K562 (cell line): ENCODE measurements around the gene DNAH9. TPM values are rescaled to one million over a fixed set of nuclear protein-coding genes. Genes with fewer than 3 reads are reported as not detected.

Experiments
- ATAC-seq: fragments of 200-7000 bp; cut with Tn5 transposase; 3 replicates; pipeline ENCODE4 v1.9.1; 2020; ENCODE audit warnings: moderate library complexity
- BruUV-seq: library from RNA; stranded (reverse); fragments of 400-500 nt; replicated peaks from 2 replicates; lab custom pipeline; 2021; lab: Mats Ljungman, UMichigan
- CTCF ChIA-PET: fragments of 300-600 bp; formaldehyde crosslinking; extraction: SDS; loops from one replicate; lab custom pipeline; 2021; ENCODE audit warnings: low intra/inter-chr PET ratio; lab: Yijun Ruan, JAX
- POLR2A ChIA-PET: fragments of 300-600, 350-650 bp; sonication (Branson Sonifier 250); formaldehyde crosslinking; extraction: SDS; loops from one replicate; lab custom pipeline; 2021; ENCODE audit warnings: antibody characterized with exemption, inconsistent platforms; lab: Yijun Ruan, JAX
- DNase-seq, 4 experiments: peaks; one replicate each; pipeline versions ENCODE4 v3.0.0 to v3.0.0-alpha.2; 2011 to 2018; ENCODE audit warnings: low spot score in 3 of 4, mixed read lengths in 3 of 4; ENCODE audit errors: extremely low read depth in 1 of 4
- FAIRE-seq: peaks from 2 replicates; lab custom pipeline; 2011; peaks lifted over from hg19 to GRCh38; lab: Jason Lieb, UNC
- H2AFZ ChIP-seq: 2 replicates; pipeline ENCODE4 v1.6.0; 2011; ENCODE audit warnings: low read depth, low read length, control low read depth, inconsistent platforms
- H3K27ac ChIP-seq: fragments of 200-600 bp; 3 replicates; pipeline ENCODE4 v1.8.0; 2011; ENCODE audit warnings: low read depth, mild to moderate bottlenecking, control low read depth, inconsistent platforms, low read length, moderate library complexity, mixed read lengths; ENCODE audit errors: extremely low read depth
- H3K27me3 ChIP-seq, 2 experiments: fragments of 300-600 bp in 1 of 2; 2 replicates in 1 of 2; 3 replicates in 1 of 2; pipeline versions ENCODE4 v1.6.0 to v1.8.0; 2011; ENCODE audit warnings: inconsistent platforms in 2 of 2, low read length in 2 of 2, mild to moderate bottlenecking in 1 of 2, mixed read lengths in 1 of 2, moderate library complexity in 1 of 2; ENCODE audit not compliant: control insufficient read depth in 2 of 2, insufficient read depth in 2 of 2
- H3K36me3 ChIP-seq: fragments of 300-600 bp; 3 replicates; pipeline ENCODE4 v1.8.0; 2011; ENCODE audit warnings: mild to moderate bottlenecking, low read length, inconsistent platforms; ENCODE audit not compliant: control insufficient read depth, insufficient read depth
- H3K4me1 ChIP-seq, 2 experiments: fragments of 200-600 bp in 1 of 2; replicated peaks in 1 of 2; 2 replicates in 1 of 2; 3 replicates in 1 of 2; pipeline versions ENCODE4 v1.5.1 to v1.8.0; 2011; ENCODE audit warnings: inconsistent platforms in 2 of 2, low read length in 2 of 2, mild to moderate bottlenecking in 1 of 2, mixed read lengths in 1 of 2, moderate library complexity in 1 of 2; ENCODE audit not compliant: control insufficient read depth in 2 of 2, insufficient read depth in 2 of 2
- H3K4me2 ChIP-seq: 2 replicates; pipeline ENCODE4 v1.6.1; 2011; ENCODE audit warnings: low read length, control low read depth, inconsistent platforms, mixed read lengths; ENCODE audit not compliant: insufficient read depth
- H3K4me3 ChIP-seq: fragments of 200-600 bp; sonication (generic), shearing (Covaris generic); 2 replicates; pipeline ENCODE4 v1.5.1; 2016; ENCODE audit warnings: control low read depth, inconsistent platforms
- H3K79me2 ChIP-seq: fragments of 200-600 bp; 3 replicates; pipeline ENCODE4 v1.8.0; 2011; ENCODE audit warnings: low read length, inconsistent platforms; ENCODE audit not compliant: control insufficient read depth, insufficient read depth
- H3K9ac ChIP-seq, 2 experiments: 2 replicates each; pipeline versions ENCODE4 v1.6.0 to v1.6.1; 2011; ENCODE audit warnings: low read depth in 2 of 2, low read length in 2 of 2, control low read depth in 1 of 2, inconsistent platforms in 1 of 2, mild to moderate bottlenecking in 1 of 2, mixed read lengths in 1 of 2; ENCODE audit not compliant: insufficient read depth in 1 of 2
- H3K9me1 ChIP-seq: one replicate; pipeline ENCODE4 v1.6.0; 2011; ENCODE audit warnings: inconsistent platforms, mild to moderate bottlenecking, low read length, moderate library complexity; ENCODE audit not compliant: control insufficient read depth, insufficient read depth
- H3K9me3 ChIP-seq: replicated peaks from 2 replicates; pipeline ENCODE4 v1.5.1; 2011; ENCODE audit warnings: low read depth, low read length, inconsistent platforms; ENCODE audit not compliant: control insufficient read depth, insufficient read depth
- H4K20me1 ChIP-seq: replicated peaks from 2 replicates; pipeline ENCODE4 v1.6.1; 2011; ENCODE audit warnings: low read length, inconsistent platforms, mixed read lengths; ENCODE audit not compliant: control insufficient read depth, insufficient read depth
- EP300 ChIP-seq: IDR thresholded peaks from 2 replicates; pipeline ENCODE4 v1.6.1; 2012; ENCODE audit warnings: low read length, improper control_type of control experiment
- GABPB1 ChIP-seq: sonication (generic); formaldehyde crosslinking; IDR thresholded peaks from 2 replicates; pipeline ENCODE4 v1.8.0; 2022; ENCODE audit warnings: mild to moderate bottlenecking, missing genetic modification reagents
- HMGN3 ChIP-seq: IDR thresholded peaks from 2 replicates; pipeline ENCODE4 v1.6.1; 2011; ENCODE audit warnings: borderline replicate concordance, low read depth, mild to moderate bottlenecking, mixed read lengths, low read length; ENCODE audit not compliant: insufficient read length; ENCODE audit errors: extremely low read depth
- ID3 ChIP-seq, 2 experiments: fragments of 250-450 bp in 1 of 2; fragments of 450-650 bp in 1 of 2; sonication (Bioruptor Pico) in 1 of 2; IDR thresholded peaks; 2 replicates each; pipeline versions ENCODE4 v1.6.1 to v1.8.0; 2016 to 2021; ENCODE audit warnings: mild to moderate bottlenecking in 2 of 2, moderate library complexity in 2 of 2, missing compliant biosample characterization in 1 of 2, missing genetic modification characterization in 1 of 2
- MIER1 ChIP-seq: fragments of 450-650 bp; IDR thresholded peaks from 2 replicates; pipeline ENCODE4 v1.6.1; 2016; ENCODE audit warnings: antibody characterized with exemption, mild to moderate bottlenecking, low read depth
- PATZ1 ChIP-seq: fragments of 250-450 bp; sonication (Bioruptor Pico); IDR thresholded peaks from 2 replicates; pipeline ENCODE4 v1.5.0; 2020; ENCODE audit warnings: mild to moderate bottlenecking, borderline replicate concordance
- REST ChIP-seq, 2 experiments: fragments of 450-650 bp; formaldehyde crosslinking in 1 of 2; IDR thresholded peaks; 2 replicates each; pipeline versions ENCODE4 v1.4.0 to v1.6.1; 2014 to 2020; ENCODE audit warnings: mild to moderate bottlenecking in 2 of 2, borderline replicate concordance in 1 of 2, low read depth in 1 of 2
- WGBS: fragments of 100-300 bp; shearing (Covaris generic); methylation state at CpG from one replicate; pipeline ENCODE4 v1.1.6; 2016; ENCODE audit warnings: low coverage, mixed read lengths; ENCODE audit not compliant: insufficient coverage; ENCODE audit errors: missing lambda C conversion rate; 5-methylcytosine and 5-hydroxymethylcytosine counted together
- in situ Hi-C: fragments of 300-500 bp; cut with MboI; formaldehyde crosslinking; loops from 4 replicates; pipeline ENCODE4 v1.15.0; 2018; ENCODE audit warnings: inconsistent platforms, mixed read lengths
- intact Hi-C: fragments of 100-400 bp; cut with micrococcal nuclease; formaldehyde crosslinking; loops from 2 replicates; pipeline ENCODE4 v1.14.2; 2022
- polyA plus RNA-seq, 8 experiments: library from polyadenylated mRNA; depleted of rRNA in 4 of 8; stranded (reverse) in 5 of 8; unstranded in 3 of 8; fragments of >200 nt; fragmentation: Nextera tagmentation in 2 of 8; fragmentation: Illumina TruSeq in 1 of 8; extraction: Ambion mirVana in 2 of 8; extraction: Trizol in 1 of 8; gene quantifications; 2 replicates each; pipeline versions ENCODE4 v1.2.1 to v1.2.3, GENCODE V29; 2011 to 2014; ENCODE audit warnings: inconsistent platforms in 1 of 8, missing spikeins in 1 of 8
- total RNA-seq, 7 experiments: library from RNA; depleted of rRNA in 6 of 7; stranded (reverse); fragments of >200 nt in 6 of 7; fragmentation: Illumina TruSeq in 2 of 7; extraction: Trizol in 2 of 7; gene quantifications; 2 replicates each; pipeline versions ENCODE4 v1.2.1 to v1.2.3, GENCODE V29; 2011 to 2021; ENCODE audit warnings: low replicate concordance in 1 of 7

The DNAH9 gene
- total and polyA plus RNA-seq, 9 of the 15 experiments (the other 6 are each of a cell fraction or from before 2014, with no cell fraction given): not detected

- TF ChIP-seq PATZ1: no peak
- no peak for TF ChIP-seq GABPB1
- TF ChIP-seq MIER1: no peak
- no peak for TF ChIP-seq HMGN3
- no peak for TF ChIP-seq ID3 (CRISPR knock-in tag; IDR thresholded peaks at IDR 0.05)
- no peak for TF ChIP-seq ID3 (tag; IDR thresholded peaks at IDR 0.05)
Observed at GRCh38 chr17:11932337-11932898, 334.1 kb downstream of the DNAH9 start (continued).

GRCh38 chr17:11935734-11936406, 337.6 kb downstream of the DNAH9 start:
- ATAC-seq (peak; percentile 59), DNase-seq (peak; percentile 30 to 74 (median 50)), FAIRE-seq (peak; percentile 74)
- H3K4me3 ChIP-seq: no peak overlapping the region
- H3K27me3 ChIP-seq: peaks cover 0 to 27% of the 10 kb centered on the region in 2 experiments; a peak in 2 of 5 replicates
- no peaks in the 10 kb centered on the region; a peak in 1 of 5 replicates for H3K4me1 ChIP-seq
- in situ Hi-C loops (no loop called here), intact Hi-C loops (loop anchor here (2.0 to 10.0 kb wide), 3 partner anchors 37 to 1059 kb away; no protein-coding TSS in a partner anchor)
- H3K36me3 ChIP-seq: no peaks in the 10 kb centered on the region
- H3K9me3 ChIP-seq: no peaks in the 10 kb centered on the region
- BruUV-seq: no TSS peak
- H3K79me2 ChIP-seq: no peaks in the 10 kb centered on the region
- no peak overlapping the region for H3K9ac ChIP-seq
- CTCF ChIA-PET: interaction anchor here (0.6 to 0.8 kb wide), 2 partner anchors 1059 to 1062 kb away, joined by 3 read pairs; no protein-coding TSS in a partner anchor
- H3K27ac ChIP-seq: no peak overlapping the region
- no peak overlapping the region for H2AFZ ChIP-seq
- POLR2A ChIA-PET: no interaction called here
- no peaks in the 10 kb centered on the region; the same call in 1 of the 2 replicates for H4K20me1 ChIP-seq
- H3K9me1 ChIP-seq: no peaks in the 10 kb centered on the region
- no peak overlapping the region for H3K4me2 ChIP-seq
- 19% methylated on average over 14 of the region's 14 CpGs for WGBS
- peak; percentile 74 for TF ChIP-seq REST (IDR thresholded peaks at IDR 0.05; ENCODE audit: borderline replicate concordance)
- no peak for TF ChIP-seq REST (CRISPR knock-in tag; IDR thresholded peaks at IDR 0.05; ENCODE audit: low read depth)
- no peak for TF ChIP-seq EP300
